K562 (cell line): ENCODE measurements around the gene OR2S2. TPM values are rescaled to one million over a fixed set of nuclear protein-coding genes. Genes with fewer than 3 reads are reported as not detected.

Source experiments
- ATAC-seq: fragments of 200-7000 bp; cut with Tn5 transposase; 3 replicates; pipeline ENCODE4 v1.9.1; 2020; ENCODE audit warnings: moderate library complexity
- BruUV-seq: library from RNA; stranded (reverse); fragments of 400-500 nt; replicated peaks from 2 replicates; lab custom pipeline; 2021; lab: Mats Ljungman, UMichigan
- CTCF ChIA-PET: fragments of 300-600 bp; formaldehyde crosslinking; extraction: SDS; loops from one replicate; lab custom pipeline; 2021; ENCODE audit warnings: low intra/inter-chr PET ratio; lab: Yijun Ruan, JAX
- POLR2A ChIA-PET: fragments of 300-600, 350-650 bp; sonication (Branson Sonifier 250); formaldehyde crosslinking; extraction: SDS; loops from one replicate; lab custom pipeline; 2021; ENCODE audit warnings: antibody characterized with exemption, inconsistent platforms; lab: Yijun Ruan, JAX
- DNase-seq, 4 experiments: peaks; one replicate each; pipeline versions ENCODE4 v3.0.0 to v3.0.0-alpha.2; 2011 to 2018; ENCODE audit warnings: low spot score in 3 of 4, mixed read lengths in 3 of 4; ENCODE audit errors: extremely low read depth in 1 of 4
- FAIRE-seq: peaks from 2 replicates; lab custom pipeline; 2011; peaks lifted over from hg19 to GRCh38; lab: Jason Lieb, UNC
- H2AFZ ChIP-seq: 2 replicates; pipeline ENCODE4 v1.6.0; 2011; ENCODE audit warnings: low read depth, low read length, control low read depth, inconsistent platforms
- H3K27ac ChIP-seq: fragments of 200-600 bp; 3 replicates; pipeline ENCODE4 v1.8.0; 2011; ENCODE audit warnings: low read depth, mild to moderate bottlenecking, control low read depth, inconsistent platforms, low read length, moderate library complexity, mixed read lengths; ENCODE audit errors: extremely low read depth
- H3K27me3 ChIP-seq, 2 experiments: fragments of 300-600 bp in 1 of 2; 2 replicates in 1 of 2; 3 replicates in 1 of 2; pipeline versions ENCODE4 v1.6.0 to v1.8.0; 2011; ENCODE audit warnings: inconsistent platforms in 2 of 2, low read length in 2 of 2, mild to moderate bottlenecking in 1 of 2, mixed read lengths in 1 of 2, moderate library complexity in 1 of 2; ENCODE audit not compliant: control insufficient read depth in 2 of 2, insufficient read depth in 2 of 2
- H3K36me3 ChIP-seq: fragments of 300-600 bp; 3 replicates; pipeline ENCODE4 v1.8.0; 2011; ENCODE audit warnings: mild to moderate bottlenecking, low read length, inconsistent platforms; ENCODE audit not compliant: control insufficient read depth, insufficient read depth
- H3K4me1 ChIP-seq, 2 experiments: fragments of 200-600 bp in 1 of 2; replicated peaks in 1 of 2; 2 replicates in 1 of 2; 3 replicates in 1 of 2; pipeline versions ENCODE4 v1.5.1 to v1.8.0; 2011; ENCODE audit warnings: inconsistent platforms in 2 of 2, low read length in 2 of 2, mild to moderate bottlenecking in 1 of 2, mixed read lengths in 1 of 2, moderate library complexity in 1 of 2; ENCODE audit not compliant: control insufficient read depth in 2 of 2, insufficient read depth in 2 of 2
- H3K4me2 ChIP-seq: 2 replicates; pipeline ENCODE4 v1.6.1; 2011; ENCODE audit warnings: low read length, control low read depth, inconsistent platforms, mixed read lengths; ENCODE audit not compliant: insufficient read depth
- H3K4me3 ChIP-seq: fragments of 200-600 bp; sonication (generic), shearing (Covaris generic); 2 replicates; pipeline ENCODE4 v1.5.1; 2016; ENCODE audit warnings: control low read depth, inconsistent platforms
- H3K79me2 ChIP-seq: fragments of 200-600 bp; 3 replicates; pipeline ENCODE4 v1.8.0; 2011; ENCODE audit warnings: low read length, inconsistent platforms; ENCODE audit not compliant: control insufficient read depth, insufficient read depth
- H3K9ac ChIP-seq, 2 experiments: 2 replicates each; pipeline versions ENCODE4 v1.6.0 to v1.6.1; 2011; ENCODE audit warnings: low read depth in 2 of 2, low read length in 2 of 2, control low read depth in 1 of 2, inconsistent platforms in 1 of 2, mild to moderate bottlenecking in 1 of 2, mixed read lengths in 1 of 2; ENCODE audit not compliant: insufficient read depth in 1 of 2
- H3K9me1 ChIP-seq: one replicate; pipeline ENCODE4 v1.6.0; 2011; ENCODE audit warnings: inconsistent platforms, mild to moderate bottlenecking, low read length, moderate library complexity; ENCODE audit not compliant: control insufficient read depth, insufficient read depth
- H3K9me3 ChIP-seq: replicated peaks from 2 replicates; pipeline ENCODE4 v1.5.1; 2011; ENCODE audit warnings: low read depth, low read length, inconsistent platforms; ENCODE audit not compliant: control insufficient read depth, insufficient read depth
- H4K20me1 ChIP-seq: replicated peaks from 2 replicates; pipeline ENCODE4 v1.6.1; 2011; ENCODE audit warnings: low read length, inconsistent platforms, mixed read lengths; ENCODE audit not compliant: control insufficient read depth, insufficient read depth
- HMBOX1 ChIP-seq: sonication (generic); IDR thresholded peaks from 2 replicates; pipeline ENCODE4 v1.6.1; 2016
- MBD1 ChIP-seq: fragments of 250-450 bp; sonication (Bioruptor Pico); IDR thresholded peaks from 2 replicates; pipeline ENCODE4 v1.8.0; 2022; ENCODE audit warnings: inconsistent platforms
- MED1 ChIP-seq: sonication (generic); formaldehyde crosslinking; IDR thresholded peaks from 2 replicates; pipeline ENCODE4 v1.8.1; 2023; ENCODE audit warnings: missing genetic modification reagents, borderline replicate concordance
- NR4A1 ChIP-seq, 2 experiments: fragments of 250-450 bp in 1 of 2; fragments of 450-650 bp in 1 of 2; sonication (Bioruptor Pico) in 1 of 2; IDR thresholded peaks; 2 replicates each; pipeline versions ENCODE4 v1.4.0 to v1.6.1; 2016 to 2020; ENCODE audit warnings: mild to moderate bottlenecking in 2 of 2, missing compliant biosample characterization in 1 of 2, missing genetic modification characterization in 1 of 2, moderate library complexity in 1 of 2
- PHF8 ChIP-seq: fragments of 200-600 bp; sonication (generic); IDR thresholded peaks from 2 replicates; pipeline ENCODE4 v1.6.1; 2012; ENCODE audit warnings: mixed run types, mild to moderate bottlenecking, inconsistent platforms, low read length, moderate library complexity, borderline replicate concordance
- SMAD2 ChIP-seq: fragments of 150-350 bp; IDR thresholded peaks from 2 replicates; pipeline ENCODE4 v1.6.1; 2014; ENCODE audit warnings: low read depth, mild to moderate bottlenecking, low read length
- ZBTB11 ChIP-seq, 3 experiments: fragments of 200-800 bp in 1 of 3; fragments of 250-450 bp in 1 of 3; fragments of 450-650 bp in 1 of 3; sonication (Bioruptor Pico) in 1 of 3; sonication (Bioruptor generic) in 1 of 3; formaldehyde crosslinking in 1 of 3; IDR thresholded peaks; 2 replicates each; pipeline versions ENCODE4 v1.6.1 to v1.8.0; 2016 to 2022; ENCODE audit warnings: mild to moderate bottlenecking in 2 of 3, missing genetic modification characterization in 2 of 3, missing compliant biosample characterization in 1 of 3, moderate library complexity in 1 of 3
- ZNF239 ChIP-seq: fragments of 250-450 bp; sonication (Bioruptor Pico); IDR thresholded peaks from 2 replicates; pipeline ENCODE4 v1.4.0; 2020; ENCODE audit warnings: mild to moderate bottlenecking
- ZNF408 ChIP-seq: fragments of 250-450 bp; sonication (Bioruptor Pico); IDR thresholded peaks from 2 replicates; pipeline ENCODE4 v1.4.0; 2020; ENCODE audit warnings: low read depth, mild to moderate bottlenecking, moderate library complexity
- ZNF449 ChIP-seq: fragments of 250-450 bp; sonication (Bioruptor Pico); IDR thresholded peaks from 2 replicates; pipeline ENCODE4 v1.8.0; 2022; ENCODE audit warnings: moderate library complexity, mild to moderate bottlenecking, inconsistent platforms
- ZNF644 ChIP-seq: fragments of 200-800 bp; sonication (Bioruptor generic); IDR thresholded peaks from 2 replicates; pipeline ENCODE4 v1.6.1; 2016; ENCODE audit warnings: low read depth, missing genetic modification characterization, missing compliant biosample characterization
- ZNF77 ChIP-seq: fragments of 250-450 bp; sonication (Bioruptor Pico); IDR thresholded peaks from 2 replicates; pipeline ENCODE4 v1.5.0; 2020
- WGBS: fragments of 100-300 bp; shearing (Covaris generic); methylation state at CpG from one replicate; pipeline ENCODE4 v1.1.6; 2016; ENCODE audit warnings: low coverage, mixed read lengths; ENCODE audit not compliant: insufficient coverage; ENCODE audit errors: missing lambda C conversion rate; 5-methylcytosine and 5-hydroxymethylcytosine counted together
- in situ Hi-C: fragments of 300-500 bp; cut with MboI; formaldehyde crosslinking; loops from 4 replicates; pipeline ENCODE4 v1.15.0; 2018; ENCODE audit warnings: inconsistent platforms, mixed read lengths
- intact Hi-C: fragments of 100-400 bp; cut with micrococcal nuclease; formaldehyde crosslinking; loops from 2 replicates; pipeline ENCODE4 v1.14.2; 2022
- polyA plus RNA-seq, 8 experiments: library from polyadenylated mRNA; depleted of rRNA in 4 of 8; stranded (reverse) in 5 of 8; unstranded in 3 of 8; fragments of >200 nt; fragmentation: Nextera tagmentation in 2 of 8; fragmentation: Illumina TruSeq in 1 of 8; extraction: Ambion mirVana in 2 of 8; extraction: Trizol in 1 of 8; gene quantifications; 2 replicates each; pipeline versions ENCODE4 v1.2.1 to v1.2.3, GENCODE V29; 2011 to 2014; ENCODE audit warnings: inconsistent platforms in 1 of 8, missing spikeins in 1 of 8
- total RNA-seq, 7 experiments: library from RNA; depleted of rRNA in 6 of 7; stranded (reverse); fragments of >200 nt in 6 of 7; fragmentation: Illumina TruSeq in 2 of 7; extraction: Trizol in 2 of 7; gene quantifications; 2 replicates each; pipeline versions ENCODE4 v1.2.1 to v1.2.3, GENCODE V29; 2011 to 2021; ENCODE audit warnings: low replicate concordance in 1 of 7

The OR2S2 gene
- total and polyA plus RNA-seq, 9 of the 15 experiments (the other 6 are each of a cell fraction or from before 2014, with no cell fraction given) = not detected

- TF ChIP-seq NR4A1 (CRISPR knock-in tag; IDR thresholded peaks at IDR 0.05) = no peak
- TF ChIP-seq NR4A1 (tag; IDR thresholded peaks at IDR 0.05) = 0 out of 2 replicates have a peak, but pooled peaks have one; percentile 19
- 0 out of 2 replicates have a peak, but pooled peaks have one; percentile 19 for TF ChIP-seq PHF8
- TF ChIP-seq ZNF644 (tag) = peak; percentile 51; the same call in 1 of the 2 replicates
- TF ChIP-seq, all 486 proteins: peak for 15
Measured at GRCh38 chr9:35923598-35923926, 34.4 kb downstream of the OR2S2 start (continued).

DNA sequence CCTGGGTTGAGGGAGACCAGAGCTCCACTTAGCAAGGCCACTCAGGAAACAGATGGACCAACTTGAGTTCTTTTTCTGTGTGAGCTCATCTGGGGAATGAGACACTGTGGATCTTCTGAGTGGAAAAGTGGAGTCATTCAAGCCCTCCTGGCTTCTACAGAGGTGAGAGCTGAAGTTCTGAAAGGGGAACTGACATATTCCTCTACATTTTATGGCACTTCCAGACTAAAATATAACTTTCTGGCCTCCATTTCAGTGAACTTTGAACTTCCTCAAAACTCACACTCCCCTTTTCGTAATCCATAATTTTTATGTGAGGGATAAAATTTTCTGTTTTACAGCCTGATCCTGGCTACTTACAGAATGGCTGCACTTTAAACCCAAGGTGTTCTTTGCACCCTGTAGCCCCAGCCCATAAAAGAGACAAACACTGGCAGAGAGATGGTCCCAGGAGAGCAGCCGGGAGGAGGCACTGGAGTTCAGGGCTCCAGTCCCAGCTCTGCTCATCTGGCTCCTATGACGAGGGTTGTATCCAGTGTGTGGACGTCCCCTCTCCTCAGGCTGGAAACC lies 37.8 kb downstream of the OR2S2 start:
- Histone ChIP-seq H3K9me3 (no peaks in the 10 kb centered on the region), H3K36me3 (no peaks in the 10 kb centered on the region), H4K20me1 (no peaks in the 10 kb centered on the region), H3K27ac (peak overlapping the region; percentile 67; the same call in 2 of the 3 replicates), H3K4me2 (no peak overlapping the region), H3K27me3 (no peaks in the 10 kb centered on the region), H3K9me1 (no peaks in the 10 kb centered on the region), H3K9ac (peak overlapping the region in 1 of 2 experiments; percentile 17; a peak in 1 of 4 replicates), H2AFZ (peak overlapping the region; percentile 83), H3K4me3 (no peak overlapping the region), H3K79me2 (no peaks in the 10 kb centered on the region), H3K4me1 (peaks cover 34 to 71% of the 10 kb centered on the region in 2 experiments)
- intact Hi-C loops (no loop called here), in situ Hi-C loops (no loop called here)
- ChIA-PET POLR2A (no interaction called here), CTCF (no interaction called here)
- no TSS peak for BruUV-seq
- peak; percentile 52 for FAIRE-seq
- ATAC-seq = no peak
- DNase-seq = no peak
- 80% methylated on average over 4 of the region's 4 CpGs for WGBS
- TF ChIP-seq SMAD2 = no peak
- TF ChIP-seq ZNF408 (CRISPR knock-in tag) = no peak
- no peak for TF ChIP-seq MED1 (CRISPR knock-in tag)
- no peak for TF ChIP-seq ZBTB11 (CRISPR knock-in tag; IDR thresholded peaks at IDR 0.05)
- TF ChIP-seq ZNF239 (CRISPR knock-in tag) = no peak
- no peak for TF ChIP-seq MBD1
- no peak for TF ChIP-seq ZNF77 (CRISPR knock-in tag)
- no peak for TF ChIP-seq ZNF449 (CRISPR knock-in tag)
- TF ChIP-seq HMBOX1 = no peak
